WTC11 (cell line): ENCODE results near the gene SIGLEC14. TPM values are rescaled to one million over a fixed set of nuclear protein-coding genes. Genes with fewer than 3 reads are reported as not detected.

Source experiments
- ATAC-seq: fragments of 200-7000 bp; cut with Tn5 transposase; 2 replicates; pipeline ENCODE4 v1.10.0; 2021; ENCODE audit warnings: mild to moderate bottlenecking, moderate library complexity
- CTCF ChIA-PET: fragments of 300-600 bp; sonication (Branson Sonifier 250); formaldehyde crosslinking; loops from one replicate; lab custom pipeline; 2021; ENCODE audit warnings: antibody characterized with exemption; lab: Charles Lee
- POLR2A ChIA-PET: fragments of 350-600 bp; sonication (Branson Sonifier 250); formaldehyde crosslinking; loops from one replicate; lab custom pipeline; 2021; ENCODE audit warnings: antibody characterized with exemption; lab: Charles Lee
- DNase-seq: peaks from one replicate; pipeline ENCODE4 v3.0.0; 2021; ENCODE audit warnings: low spot score
- H3K27ac Mint-ChIP-seq: 2 replicates; pipeline ENCODE4 v1.8.0; 2021; ENCODE audit warnings: mixed read lengths
- H3K27me3 Mint-ChIP-seq: 2 replicates; pipeline ENCODE4 v1.8.0; 2021; ENCODE audit warnings: low read depth, mild to moderate bottlenecking, moderate library complexity, mixed read lengths
- H3K36me3 Mint-ChIP-seq: 2 replicates; pipeline ENCODE4 v1.8.0; 2021; ENCODE audit warnings: mixed read lengths
- H3K4me1 Mint-ChIP-seq: 2 replicates; pipeline ENCODE4 v1.8.0; 2022; ENCODE audit warnings: mixed read lengths
- H3K4me3 Mint-ChIP-seq: 2 replicates; pipeline ENCODE4 v1.8.0; 2021; ENCODE audit warnings: mild to moderate bottlenecking, moderate library complexity, mixed read lengths
- H3K9me3 Mint-ChIP-seq: 2 replicates; pipeline ENCODE4 v1.8.0; 2021; ENCODE audit warnings: mixed read lengths
- ESRRA ChIP-seq: sonication (generic); formaldehyde crosslinking; IDR thresholded peaks from 2 replicates; pipeline ENCODE4 v1.8.1; 2022; ENCODE audit warnings: mild to moderate bottlenecking, missing genetic modification reagents, borderline replicate concordance
- ETV6 ChIP-seq: sonication (generic); formaldehyde crosslinking; IDR thresholded peaks from 2 replicates; pipeline ENCODE4 v1.8.1; 2022; ENCODE audit warnings: mild to moderate bottlenecking, missing genetic modification reagents
- FOXP4 ChIP-seq: sonication (generic); formaldehyde crosslinking; IDR thresholded peaks from 2 replicates; pipeline ENCODE4 v1.8.0; 2022; ENCODE audit warnings: mild to moderate bottlenecking, missing genetic modification reagents
- GABPB1 ChIP-seq: sonication (generic); formaldehyde crosslinking; IDR thresholded peaks from 2 replicates; pipeline ENCODE4 v1.8.1; 2023; ENCODE audit warnings: mild to moderate bottlenecking, missing genetic modification reagents
- GTF2I ChIP-seq: fragments of 250-450 bp; sonication (Bioruptor Pico); conservative IDR thresholded peaks from 2 replicates; pipeline ENCODE4 v1.4.0; 2021; ENCODE audit warnings: mild to moderate bottlenecking
- IRF1 ChIP-seq: sonication (generic); formaldehyde crosslinking; IDR thresholded peaks from 2 replicates; pipeline ENCODE4 v1.8.0; 2023; ENCODE audit warnings: missing genetic modification reagents
- SP1 ChIP-seq: sonication (generic); formaldehyde crosslinking; conservative IDR thresholded peaks from 2 replicates; pipeline ENCODE4 v1.8.1; 2022; ENCODE audit warnings: missing genetic modification reagents
- ZNF281 ChIP-seq: sonication (generic); formaldehyde crosslinking; IDR thresholded peaks from 2 replicates; pipeline ENCODE4 v1.8.0; 2023; ENCODE audit warnings: mild to moderate bottlenecking, missing genetic modification reagents
- ZNF317 ChIP-seq: sonication (generic); formaldehyde crosslinking; IDR thresholded peaks from 2 replicates; pipeline ENCODE4 v1.8.1; 2023; ENCODE audit warnings: low read depth, mild to moderate bottlenecking, moderate library complexity, missing genetic modification reagents, borderline replicate concordance
- ZNF416 ChIP-seq: fragments of 250-450 bp; sonication (Bioruptor Pico); IDR thresholded peaks from 2 replicates; pipeline ENCODE4 v1.9.0; 2021; ENCODE audit warnings: mild to moderate bottlenecking, inconsistent platforms
- ZNF512 ChIP-seq: sonication (generic); formaldehyde crosslinking; IDR thresholded peaks from 2 replicates; pipeline ENCODE4 v1.8.1; 2022; ENCODE audit warnings: missing genetic modification reagents, borderline replicate concordance
- total RNA-seq: library from RNA; stranded (reverse); gene quantifications from 3 replicates; pipeline ENCODE4 v1.2.3, GENCODE V29; 2021
- TF ChIP-seq, protein P1 (sequence below): fragments of 200-600 bp; IDR thresholded peaks from 2 replicates; pipeline ENCODE4 v1.8.0; 2022; ENCODE audit warnings: antibody characterized with exemption
- TF ChIP-seq, protein P2 (sequence below): fragments of 250-450 bp; sonication (Bioruptor Pico); IDR thresholded peaks from 2 replicates; pipeline ENCODE4 v1.9.0; 2021; ENCODE audit warnings: mild to moderate bottlenecking
- TF ChIP-seq, protein P3 (sequence below): sonication (generic); formaldehyde crosslinking; IDR thresholded peaks from 2 replicates; pipeline ENCODE4 v1.8.1; 2023; ENCODE audit warnings: mild to moderate bottlenecking, missing genetic modification reagents
- TF ChIP-seq, protein P4 (sequence below): sonication (generic); formaldehyde crosslinking; IDR thresholded peaks from 2 replicates; pipeline ENCODE4 v1.8.0; 2022; ENCODE audit warnings: mild to moderate bottlenecking, missing genetic modification reagents
- TF ChIP-seq, protein P5 (sequence below): sonication (generic); formaldehyde crosslinking; IDR thresholded peaks from 2 replicates; pipeline ENCODE4 v1.8.1; 2023; ENCODE audit warnings: mild to moderate bottlenecking, missing genetic modification reagents

The SIGLEC14 gene
- total RNA-seq, 1 experiment from 2014 or later = not detected

GRCh38 chr19:51660975-51661600 is 14.5 kb upstream of the SIGLEC14 start:
- Mint-ChIP-seq H3K9me3 (peaks cover 3% of the 10 kb centered on the region; the same call in 1 of the 2 replicates), H3K36me3 (no peaks in the 10 kb centered on the region), H3K4me3 (no peak overlapping the region), H3K27me3 (peaks cover 26% of the 10 kb centered on the region), H3K27ac (no peak overlapping the region), H3K4me1 (peaks cover 6% of the 10 kb centered on the region)
- DNase-seq (peak; percentile 88), ATAC-seq (peak; percentile 72)
- POLR2A ChIA-PET = no interaction called here
- CTCF ChIA-PET = interaction anchor here (0.5 to 3.1 kb wide), 80 partner anchors 8 to 523 kb away, joined by 3 to 49 read pairs (median 4); partner anchors contain the start of genes ETFB, VSIG10L and ZNF175
- TF ChIP-seq ESRRA = no peak
- TF ChIP-seq, protein P1, sequence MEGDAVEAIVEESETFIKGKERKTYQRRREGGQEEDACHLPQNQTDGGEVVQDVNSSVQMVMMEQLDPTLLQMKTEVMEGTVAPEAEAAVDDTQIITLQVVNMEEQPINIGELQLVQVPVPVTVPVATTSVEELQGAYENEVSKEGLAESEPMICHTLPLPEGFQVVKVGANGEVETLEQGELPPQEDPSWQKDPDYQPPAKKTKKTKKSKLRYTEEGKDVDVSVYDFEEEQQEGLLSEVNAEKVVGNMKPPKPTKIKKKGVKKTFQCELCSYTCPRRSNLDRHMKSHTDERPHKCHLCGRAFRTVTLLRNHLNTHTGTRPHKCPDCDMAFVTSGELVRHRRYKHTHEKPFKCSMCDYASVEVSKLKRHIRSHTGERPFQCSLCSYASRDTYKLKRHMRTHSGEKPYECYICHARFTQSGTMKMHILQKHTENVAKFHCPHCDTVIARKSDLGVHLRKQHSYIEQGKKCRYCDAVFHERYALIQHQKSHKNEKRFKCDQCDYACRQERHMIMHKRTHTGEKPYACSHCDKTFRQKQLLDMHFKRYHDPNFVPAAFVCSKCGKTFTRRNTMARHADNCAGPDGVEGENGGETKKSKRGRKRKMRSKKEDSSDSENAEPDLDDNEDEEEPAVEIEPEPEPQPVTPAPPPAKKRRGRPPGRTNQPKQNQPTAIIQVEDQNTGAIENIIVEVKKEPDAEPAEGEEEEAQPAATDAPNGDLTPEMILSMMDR = peak; percentile 46
- TF ChIP-seq, protein P2, sequence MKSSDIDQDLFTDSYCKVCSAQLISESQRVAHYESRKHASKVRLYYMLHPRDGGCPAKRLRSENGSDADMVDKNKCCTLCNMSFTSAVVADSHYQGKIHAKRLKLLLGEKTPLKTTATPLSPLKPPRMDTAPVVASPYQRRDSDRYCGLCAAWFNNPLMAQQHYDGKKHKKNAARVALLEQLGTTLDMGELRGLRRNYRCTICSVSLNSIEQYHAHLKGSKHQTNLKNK (CRISPR knock-in tag) = no peak

DNA sequence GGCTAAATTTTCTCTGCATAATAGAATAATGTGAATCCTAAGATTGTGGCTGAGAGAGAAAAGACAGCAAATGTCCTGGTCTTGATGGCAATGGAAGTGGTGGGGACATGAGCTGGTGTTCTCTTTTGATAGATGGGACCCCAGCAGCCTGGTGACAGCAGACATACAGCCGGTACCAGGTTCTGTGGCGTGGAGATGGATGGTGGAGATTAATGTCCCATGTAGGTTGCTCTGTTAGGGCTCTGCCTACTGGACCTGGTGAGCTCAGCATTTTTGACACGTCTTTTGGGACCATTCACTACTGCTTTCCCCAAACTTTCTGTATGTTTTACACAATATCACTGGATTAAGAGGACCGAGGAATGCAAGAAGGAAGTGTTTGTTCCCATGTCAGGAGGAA is 8.2 kb upstream of the SIGLEC14 start:
- ATAC-seq (peak; percentile 69), DNase-seq (peak; percentile 34)
- TF ChIP-seq, protein P3, sequence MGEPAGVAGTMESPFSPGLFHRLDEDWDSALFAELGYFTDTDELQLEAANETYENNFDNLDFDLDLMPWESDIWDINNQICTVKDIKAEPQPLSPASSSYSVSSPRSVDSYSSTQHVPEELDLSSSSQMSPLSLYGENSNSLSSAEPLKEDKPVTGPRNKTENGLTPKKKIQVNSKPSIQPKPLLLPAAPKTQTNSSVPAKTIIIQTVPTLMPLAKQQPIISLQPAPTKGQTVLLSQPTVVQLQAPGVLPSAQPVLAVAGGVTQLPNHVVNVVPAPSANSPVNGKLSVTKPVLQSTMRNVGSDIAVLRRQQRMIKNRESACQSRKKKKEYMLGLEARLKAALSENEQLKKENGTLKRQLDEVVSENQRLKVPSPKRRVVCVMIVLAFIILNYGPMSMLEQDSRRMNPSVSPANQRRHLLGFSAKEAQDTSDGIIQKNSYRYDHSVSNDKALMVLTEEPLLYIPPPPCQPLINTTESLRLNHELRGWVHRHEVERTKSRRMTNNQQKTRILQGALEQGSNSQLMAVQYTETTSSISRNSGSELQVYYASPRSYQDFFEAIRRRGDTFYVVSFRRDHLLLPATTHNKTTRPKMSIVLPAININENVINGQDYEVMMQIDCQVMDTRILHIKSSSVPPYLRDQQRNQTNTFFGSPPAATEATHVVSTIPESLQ (CRISPR knock-in tag) = no peak
- peak; percentile 99 for TF ChIP-seq ZNF317
- no peak overlapping the region for H3K4me3 Mint-ChIP-seq
- peaks cover 53% of the 10 kb centered on the region for H3K27me3 Mint-ChIP-seq
- H3K36me3 Mint-ChIP-seq = peaks cover 6% of the 10 kb centered on the region
- peaks cover 23% of the 10 kb centered on the region for H3K9me3 Mint-ChIP-seq
- ChIA-PET CTCF (interaction anchor here (0.5 to 2.0 kb wide), 17 partner anchors 27 to 560 kb away, joined by 3 to 10 read pairs (median 4); no protein-coding TSS in a partner anchor), POLR2A (no interaction called here)
- H3K27ac Mint-ChIP-seq = no peak overlapping the region
- peaks cover 6% of the 10 kb centered on the region for H3K4me1 Mint-ChIP-seq

DNA sequence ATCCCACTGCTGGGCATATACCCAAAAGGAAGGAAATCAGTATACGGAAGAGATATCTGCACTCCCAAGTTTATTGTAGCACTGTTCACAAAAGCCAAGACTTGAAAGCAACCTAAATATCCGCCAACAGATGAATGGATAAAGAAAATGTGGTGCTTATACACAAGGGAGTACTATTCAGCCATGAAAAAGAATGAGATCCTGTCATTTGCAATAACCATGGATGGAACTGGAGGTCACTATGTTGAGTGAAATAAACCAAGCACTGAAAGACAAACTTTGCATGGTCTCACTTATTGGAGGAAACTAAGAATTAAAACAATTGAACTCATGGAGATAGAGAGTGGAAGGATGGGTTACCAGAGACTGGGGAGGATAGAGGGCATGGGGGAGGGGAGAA is 6.5 kb upstream of the SIGLEC14 start:
- Mint-ChIP-seq H3K27me3 (peaks cover 65% of the 10 kb centered on the region), H3K4me3 (no peak overlapping the region), H3K9me3 (peaks cover 23% of the 10 kb centered on the region), H3K36me3 (peaks cover 6% of the 10 kb centered on the region), H3K4me1 (peaks cover 6% of the 10 kb centered on the region), H3K27ac (no peak overlapping the region)
- DNase-seq (no peak), ATAC-seq (no peak)
- POLR2A ChIA-PET = no interaction called here
- CTCF ChIA-PET = interaction anchor here (1.3 kb wide), 1 partner anchor 8 kb away, joined by 4 read pairs; no protein-coding TSS in a partner anchor
- no peak for TF ChIP-seq SP1 (CRISPR knock-in tag)
- TF ChIP-seq ESRRA = no peak
- TF ChIP-seq, protein P4, sequence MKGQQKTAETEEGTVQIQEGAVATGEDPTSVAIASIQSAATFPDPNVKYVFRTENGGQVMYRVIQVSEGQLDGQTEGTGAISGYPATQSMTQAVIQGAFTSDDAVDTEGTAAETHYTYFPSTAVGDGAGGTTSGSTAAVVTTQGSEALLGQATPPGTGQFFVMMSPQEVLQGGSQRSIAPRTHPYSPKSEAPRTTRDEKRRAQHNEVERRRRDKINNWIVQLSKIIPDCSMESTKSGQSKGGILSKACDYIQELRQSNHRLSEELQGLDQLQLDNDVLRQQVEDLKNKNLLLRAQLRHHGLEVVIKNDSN (CRISPR knock-in tag) = no peak
- no peak for TF ChIP-seq ZNF512 (CRISPR knock-in tag)
- TF ChIP-seq IRF1 (CRISPR knock-in tag) = no peak
- TF ChIP-seq GTF2I (CRISPR knock-in tag) = no peak
- no peak for TF ChIP-seq ETV6 (CRISPR knock-in tag)
- TF ChIP-seq ZNF281 (CRISPR knock-in tag) = no peak
- no peak for TF ChIP-seq ZNF416 (CRISPR knock-in tag)
- no peak for TF ChIP-seq GABPB1 (CRISPR knock-in tag)
- TF ChIP-seq FOXP4 (CRISPR knock-in tag) = no peak
- TF ChIP-seq, protein P5, sequence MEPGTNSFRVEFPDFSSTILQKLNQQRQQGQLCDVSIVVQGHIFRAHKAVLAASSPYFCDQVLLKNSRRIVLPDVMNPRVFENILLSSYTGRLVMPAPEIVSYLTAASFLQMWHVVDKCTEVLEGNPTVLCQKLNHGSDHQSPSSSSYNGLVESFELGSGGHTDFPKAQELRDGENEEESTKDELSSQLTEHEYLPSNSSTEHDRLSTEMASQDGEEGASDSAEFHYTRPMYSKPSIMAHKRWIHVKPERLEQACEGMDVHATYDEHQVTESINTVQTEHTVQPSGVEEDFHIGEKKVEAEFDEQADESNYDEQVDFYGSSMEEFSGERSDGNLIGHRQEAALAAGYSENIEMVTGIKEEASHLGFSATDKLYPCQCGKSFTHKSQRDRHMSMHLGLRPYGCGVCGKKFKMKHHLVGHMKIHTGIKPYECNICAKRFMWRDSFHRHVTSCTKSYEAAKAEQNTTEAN (CRISPR knock-in tag) = no peak
